Measurements from ENCODE around the gene TRIM7.

DNA sequence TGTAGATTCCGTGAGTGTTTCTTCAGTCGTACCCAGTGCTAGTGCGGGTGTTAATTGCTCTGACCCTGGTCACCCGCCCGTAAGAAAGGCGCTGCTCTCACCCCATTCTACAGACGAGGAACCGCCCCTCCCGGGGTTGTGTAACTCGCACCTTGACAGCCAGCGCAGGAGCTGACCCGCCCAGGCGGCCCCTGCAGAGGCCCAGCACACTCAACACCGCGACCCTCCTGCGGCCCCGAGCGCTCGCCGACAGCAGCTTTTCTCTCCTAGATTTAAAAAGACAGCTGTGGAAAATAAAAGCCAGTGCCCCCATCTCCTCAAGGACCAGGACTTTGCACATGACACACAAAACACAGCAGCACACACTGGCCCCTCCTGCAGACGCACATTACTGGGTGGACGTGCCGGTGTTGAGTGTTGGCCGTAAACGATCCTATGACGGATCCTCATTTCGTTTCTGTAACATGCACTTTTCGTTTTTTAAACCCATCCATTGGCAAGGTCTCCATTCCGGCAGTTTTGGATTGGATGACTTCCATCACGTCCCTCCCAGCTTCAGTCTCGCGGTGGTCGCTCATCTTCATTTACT is 34.7 kb downstream of the TRIM7 start:
- TF ChIP-seq CTCF (IDR thresholded peaks at IDR 0.05) (no peak), POLR2A (IDR thresholded peaks at IDR 0.05) (no peak)

Data from Peyer's patch (tissue), 4 donors.